ENCODE results near the gene DTNB. TPM values are rescaled to one million over a fixed set of nuclear protein-coding genes. Genes with fewer than 3 reads are reported as not detected.

The DTNB gene
- total RNA-seq, 2 experiments from 2014 or later, result 16.9 to 19.8 TPM

DNA sequence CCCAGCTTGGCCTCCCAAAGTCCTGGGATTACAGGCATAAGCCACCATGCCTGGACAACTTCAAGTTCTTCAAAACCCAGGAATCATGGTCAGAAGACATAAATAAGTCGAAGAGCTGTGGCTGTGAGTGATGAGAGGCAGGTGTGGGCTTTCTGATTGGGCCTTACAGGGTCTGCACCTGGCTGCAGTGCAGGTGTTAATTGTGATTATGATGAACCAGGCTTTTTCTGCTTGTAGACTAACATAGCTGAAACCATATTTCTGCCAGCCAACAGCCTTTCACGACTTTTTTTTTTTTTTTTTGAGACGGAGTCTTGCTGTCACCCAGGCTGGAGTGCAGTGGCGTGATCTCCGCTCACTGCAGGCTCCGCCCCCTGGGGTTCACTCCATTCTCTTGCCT is 14.9 kb upstream of the DTNB start:
- ChIA-PET POLR2A (no interaction called here), CTCF (interaction anchor here (0.7 kb wide), 1 partner anchor 66 kb away, joined by 6 read pairs; no protein-coding TSS in a partner anchor)

DNA sequence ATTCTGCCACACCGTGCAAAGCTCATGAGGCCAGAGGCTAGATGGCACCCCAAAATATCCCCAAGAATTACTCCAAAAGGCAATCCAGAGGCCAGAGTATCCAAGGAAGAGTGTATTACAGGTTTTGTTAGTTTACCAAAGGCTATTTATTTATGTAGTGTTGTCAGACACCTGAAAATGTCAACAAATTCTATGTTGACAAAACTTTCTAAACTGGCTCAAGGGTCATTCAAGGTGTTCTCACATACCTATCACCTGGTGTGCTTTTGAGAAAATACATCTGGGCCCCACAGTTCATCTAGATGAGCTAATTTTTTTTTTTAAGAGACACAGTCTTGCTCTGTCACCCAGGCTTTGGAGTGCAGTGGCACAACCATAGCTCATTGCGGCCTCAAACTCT is 12.4 kb upstream of the DTNB start:
- POLR2A ChIA-PET, result no interaction called here
- CTCF ChIA-PET, result no interaction called here

DNA sequence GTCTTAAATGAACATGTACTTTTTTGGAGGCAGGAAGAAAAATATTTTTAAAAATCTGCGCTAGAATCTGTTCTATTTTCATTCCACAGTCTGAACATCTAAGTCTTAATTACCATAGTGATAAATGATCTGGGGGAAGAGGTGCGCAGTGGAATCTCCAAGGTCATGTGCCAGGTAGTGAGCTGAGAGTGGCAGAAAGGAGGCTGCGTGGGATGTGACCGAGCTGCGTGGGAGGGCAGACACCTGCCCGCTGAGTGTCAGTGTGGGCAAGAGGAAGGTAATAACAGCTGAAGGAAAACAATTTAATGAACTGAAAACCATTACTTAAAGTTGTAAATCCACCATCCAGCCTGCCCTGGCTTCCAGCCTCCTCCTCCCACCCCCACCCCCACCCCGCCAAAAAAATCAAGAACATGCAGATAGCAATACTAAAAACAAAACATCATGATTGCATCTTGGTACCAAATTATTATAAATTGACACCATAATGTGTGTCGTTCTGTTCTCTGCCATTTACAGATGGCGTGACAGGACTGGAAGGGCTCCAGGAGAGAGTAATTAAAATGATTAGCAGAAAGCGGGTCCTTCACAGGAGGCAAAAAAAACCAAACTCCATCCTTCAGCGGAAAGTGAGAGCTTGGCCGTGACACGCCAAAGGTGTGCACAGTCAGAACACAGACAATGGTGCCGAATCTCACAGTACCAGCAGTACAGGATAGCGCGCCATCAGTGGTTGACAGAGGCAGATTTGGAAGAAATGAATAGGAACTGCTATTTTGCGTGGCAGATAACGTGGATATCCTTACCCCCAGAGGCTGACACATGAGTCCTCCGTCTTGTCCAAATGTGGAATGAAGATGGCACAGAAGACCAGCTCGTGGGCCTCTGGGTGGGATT is 11.4 kb upstream of the DTNB start:
- ChIA-PET POLR2A (no interaction called here), CTCF (no interaction called here)

DNA sequence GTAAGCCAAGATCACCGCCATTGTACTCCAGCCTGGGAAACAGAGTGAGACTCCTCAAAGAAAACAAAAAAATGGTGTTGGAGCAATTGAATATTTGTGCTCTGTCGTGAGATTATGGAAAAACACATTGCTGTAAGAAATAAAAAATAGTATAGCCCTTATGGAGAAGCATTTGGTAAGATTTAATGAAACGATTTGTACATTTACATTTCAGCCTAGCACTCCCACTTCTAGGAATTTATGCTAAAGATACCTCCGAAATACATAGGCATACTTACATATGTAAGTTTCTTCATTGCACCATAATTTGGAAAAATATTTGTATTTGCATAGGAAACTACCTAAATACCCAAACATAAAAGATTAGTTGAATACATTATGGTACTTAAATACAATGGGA is 8.7 kb upstream of the DTNB start:
- POLR2A ChIA-PET, result no interaction called here

DNA sequence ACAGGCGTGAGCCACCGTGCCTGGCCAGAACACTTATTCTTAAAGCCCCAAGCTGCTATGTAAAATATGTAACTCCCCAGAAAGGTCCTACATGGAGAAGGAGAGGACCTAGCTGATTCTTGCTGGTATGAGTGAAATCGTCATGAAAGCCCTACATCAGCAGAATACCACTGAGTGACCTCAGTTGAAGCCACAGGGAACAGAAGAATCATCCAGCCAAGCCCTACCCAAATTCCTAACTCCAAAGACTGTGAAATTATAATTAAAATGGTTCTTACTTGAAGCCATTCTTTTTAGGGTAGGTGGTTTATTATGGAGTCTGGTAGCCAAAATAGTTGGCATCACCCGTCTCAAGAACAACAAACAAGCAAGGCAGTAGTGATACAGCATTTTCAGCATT is 4.5 kb upstream of the DTNB start:
- POLR2A ChIA-PET, result no interaction called here

More for the DNA sequence above, 8.7 kb upstream of the DTNB start:
- CTCF ChIA-PET, result no interaction called here

DNA sequence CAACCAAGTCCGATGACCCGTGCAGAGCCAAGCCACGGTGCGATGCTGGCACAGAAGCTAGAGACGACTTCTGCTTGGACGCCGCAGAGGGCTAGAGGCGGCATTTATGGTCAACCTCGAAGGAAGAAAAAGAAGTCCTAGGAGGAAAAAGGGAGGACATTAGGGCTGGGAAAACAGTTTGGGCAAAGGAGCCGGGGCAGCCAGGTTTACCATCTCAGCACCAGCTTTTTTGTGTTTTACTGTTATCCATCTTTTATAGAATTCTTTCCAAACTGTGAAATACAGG is 643 bp upstream of the DTNB start:
- CTCF ChIA-PET, result interaction anchor here (0.6 to 1.0 kb wide), 3 partner anchors 10 to 98 kb away, joined by 3 read pairs; no protein-coding TSS in a partner anchor
- POLR2A ChIA-PET, result no interaction called here

More for the DNA sequence above, 4.5 kb upstream of the DTNB start:
- CTCF ChIA-PET, result interaction anchor here (0.7 kb wide), 1 partner anchor 738 kb away, joined by 3 read pairs; no protein-coding TSS in a partner anchor

DNA sequence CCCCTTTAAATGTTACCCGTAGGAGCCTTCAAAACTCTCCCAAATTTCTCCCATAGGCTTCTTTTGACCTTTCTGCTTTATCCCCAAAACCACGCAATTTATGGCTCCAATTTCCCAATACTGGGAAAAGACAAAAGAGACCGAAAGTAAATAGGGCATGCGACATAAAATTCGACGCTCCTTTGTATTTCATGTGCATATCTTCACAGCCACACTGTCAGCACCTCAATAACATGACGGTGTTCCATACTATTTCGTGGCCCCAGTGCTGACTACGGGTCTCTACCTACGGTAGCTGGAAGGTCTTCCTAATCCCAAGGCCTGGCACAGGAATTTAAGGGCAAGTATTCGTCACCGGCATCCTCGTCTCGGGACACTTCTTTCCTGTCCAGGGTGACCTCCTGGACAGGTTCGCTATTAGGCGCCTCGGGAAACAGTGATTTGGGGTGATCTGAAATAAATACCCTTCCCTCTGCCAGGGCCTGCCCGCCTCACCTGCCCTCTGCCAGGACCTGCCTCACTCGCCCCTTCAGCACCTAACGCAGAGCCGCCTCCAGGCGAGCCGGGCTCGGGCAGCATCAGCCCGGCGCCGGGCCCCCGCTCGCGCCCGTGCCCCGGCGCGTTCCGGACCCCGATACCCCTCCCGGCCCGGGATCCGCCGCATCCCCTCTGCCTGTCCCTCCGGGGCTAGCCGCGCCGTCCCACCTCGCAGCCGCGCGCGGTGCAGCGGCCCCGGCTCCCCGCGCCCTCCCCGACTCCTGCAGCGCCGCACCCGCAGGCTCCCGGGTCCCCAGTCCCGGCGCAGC is 680 bp downstream of the DTNB start:
- ChIA-PET CTCF (interaction anchor here (0.6 kb wide), 1 partner anchor 1624 kb away, joined by 3 read pairs; no protein-coding TSS in a partner anchor), POLR2A (interaction anchor here (0.6 to 0.9 kb wide), 3 partner anchors 115 to 447 kb away, joined by 3 to 5 read pairs (median 3); partner anchors contain the start of gene ASXL2)

DNA sequence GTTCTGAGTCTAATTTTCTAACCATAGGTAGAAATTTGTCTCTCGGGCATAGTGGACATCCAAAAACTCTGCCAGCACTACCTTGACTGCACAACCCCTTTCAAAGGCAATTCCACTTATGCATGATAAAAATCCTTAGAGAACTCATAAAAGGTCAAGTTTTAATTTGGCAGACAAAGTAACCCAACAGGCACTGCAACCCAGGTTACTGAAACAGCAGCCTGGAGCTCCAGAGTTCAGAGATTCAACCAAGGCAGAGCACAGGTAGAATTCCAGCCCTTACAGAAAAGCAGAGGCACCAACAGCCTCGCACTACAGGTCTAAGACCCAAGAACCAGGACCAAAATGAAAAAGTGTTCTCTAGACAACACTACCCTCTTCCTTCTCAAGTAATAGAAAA is 1.8 kb downstream of the DTNB start:
- POLR2A ChIA-PET, result interaction anchor here (0.7 kb wide), 2 partner anchors 63 to 73 kb away, joined by 6 to 11 read pairs; no protein-coding TSS in a partner anchor
- CTCF ChIA-PET, result interaction anchor here (0.6 to 0.7 kb wide), 2 partner anchors 63 to 931 kb away, joined by 4 to 6 read pairs; no protein-coding TSS in a partner anchor

DNA sequence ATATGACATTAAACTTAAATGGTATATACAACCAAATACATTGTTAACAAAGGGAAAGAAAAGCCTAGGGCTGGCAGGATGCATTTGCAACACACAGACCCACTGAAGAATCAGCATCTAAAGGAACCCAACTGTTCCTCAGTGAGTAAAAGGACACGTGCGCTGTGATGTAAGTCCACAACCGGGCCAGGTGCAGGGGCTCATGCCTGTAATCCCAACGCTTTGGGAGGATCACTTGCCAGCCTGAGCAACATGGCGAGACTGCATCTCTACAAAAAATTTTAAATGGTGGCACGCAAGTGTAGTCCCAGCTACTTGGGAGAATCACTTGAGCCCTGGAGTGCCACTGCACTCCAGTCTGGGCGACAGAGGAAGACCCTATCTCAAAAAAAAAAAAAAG is 3.9 kb downstream of the DTNB start:
- CTCF ChIA-PET, result no interaction called here
- POLR2A ChIA-PET, result no interaction called here

DNA sequence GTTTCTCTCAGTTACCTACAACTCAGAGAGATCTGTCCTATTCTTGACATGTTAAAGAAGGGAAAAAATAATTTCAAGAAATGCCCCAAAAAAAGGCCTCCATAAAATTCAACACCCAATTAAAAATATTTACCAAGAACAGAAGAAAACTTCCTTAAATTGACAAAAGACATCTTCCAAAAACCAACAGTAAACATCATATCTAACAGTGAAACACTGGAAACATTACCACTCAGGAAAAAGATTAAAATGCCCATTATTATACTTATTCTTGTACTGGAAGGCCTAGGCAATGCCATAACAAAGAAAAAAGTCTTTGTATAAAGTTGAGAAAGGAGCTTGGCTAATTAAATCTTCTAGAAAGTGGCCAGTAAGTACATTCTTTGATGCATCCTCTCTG is 7.2 kb downstream of the DTNB start:
- ChIA-PET CTCF (interaction anchor here (0.6 kb wide), 1 partner anchor 134 kb away, joined by 3 read pairs; no protein-coding TSS in a partner anchor), POLR2A (no interaction called here)

DNA sequence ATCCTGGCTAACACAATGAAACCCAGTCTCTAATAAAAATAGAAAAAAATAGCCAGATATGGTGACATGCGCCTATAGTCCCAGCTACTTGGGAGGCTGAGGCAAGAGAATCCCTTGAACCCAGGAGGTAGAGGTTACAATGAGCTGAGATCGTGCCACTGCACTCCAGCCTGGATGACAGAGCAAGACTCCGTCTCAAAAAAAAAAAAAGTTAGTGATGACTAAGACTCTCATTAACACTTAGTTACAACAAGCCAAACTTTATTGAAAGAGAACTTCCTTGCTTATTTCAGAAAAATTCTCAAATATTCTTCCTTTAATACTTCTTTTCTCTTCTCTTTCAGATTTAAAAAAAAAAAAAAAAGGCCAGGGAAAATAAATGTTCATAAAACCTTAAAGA is 7.9 kb downstream of the DTNB start:
- ChIA-PET POLR2A (interaction anchor here (0.6 kb wide), 1 partner anchor 161 kb away, joined by 7 read pairs; no protein-coding TSS in a partner anchor), CTCF (interaction anchor here (1.5 kb wide), 1 partner anchor 58 kb away, joined by 9 read pairs; no protein-coding TSS in a partner anchor)

DNA sequence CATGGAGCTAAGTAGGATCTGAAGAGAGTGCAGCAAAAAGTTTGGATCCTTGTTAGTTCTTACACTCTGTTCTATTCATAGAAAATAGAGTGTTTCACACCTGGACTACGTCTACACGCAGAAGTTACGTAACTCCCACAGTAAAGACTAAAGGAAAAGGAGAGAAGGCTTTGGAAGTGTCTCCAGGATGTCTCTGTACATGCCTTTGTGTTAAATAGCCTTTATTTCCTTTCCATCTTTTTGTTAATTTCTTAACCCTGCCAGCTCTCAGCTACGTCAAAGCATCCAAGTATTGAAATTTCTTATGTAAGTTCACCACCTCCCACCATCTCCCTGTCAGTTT is 8.4 kb downstream of the DTNB start:
- CTCF ChIA-PET, result interaction anchor here (1.5 kb wide), 1 partner anchor 57 kb away, joined by 9 read pairs; no protein-coding TSS in a partner anchor

DNA sequence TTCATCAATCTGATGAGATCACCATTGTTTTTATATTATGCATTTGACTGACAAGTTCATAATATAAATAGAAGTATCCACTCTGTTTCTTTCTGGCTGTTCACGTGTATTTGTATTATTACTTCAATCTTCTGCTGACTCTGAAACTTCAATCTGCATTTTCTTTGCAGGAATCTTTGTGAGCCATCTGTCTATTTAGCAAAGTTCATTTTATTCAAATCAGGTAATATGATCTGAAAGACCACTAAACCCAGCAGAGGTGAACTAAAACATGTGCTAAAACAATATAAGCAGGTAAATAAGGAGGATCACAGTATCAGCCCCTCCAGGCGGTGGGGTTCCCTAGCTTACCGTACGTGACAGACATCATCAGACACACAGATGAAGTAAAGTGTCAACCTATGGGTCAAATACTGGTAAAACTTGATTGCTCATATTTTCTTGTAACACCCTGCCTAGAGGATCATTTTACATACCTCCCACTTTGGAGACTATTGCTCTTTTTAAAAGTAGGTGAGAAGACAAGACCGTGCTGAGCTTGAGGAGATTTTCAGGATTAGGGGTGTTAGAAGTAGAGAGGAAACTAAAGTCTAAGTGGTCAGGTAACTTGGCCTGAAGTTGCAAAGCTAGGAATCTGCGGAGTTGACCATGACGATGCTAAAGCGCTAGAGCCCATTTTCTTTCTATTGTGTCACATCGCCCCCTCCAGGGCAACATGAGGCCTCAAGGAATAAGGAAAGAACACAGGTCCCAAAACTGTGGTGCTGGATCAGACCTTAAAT is 9.0 kb downstream of the DTNB start:
- ChIA-PET CTCF (interaction anchor here (0.9 to 1.5 kb wide), 2 partner anchors 10 to 57 kb away, joined by 3 to 9 read pairs; no protein-coding TSS in a partner anchor), POLR2A (interaction anchor here (0.6 kb wide), 2 partner anchors 37 to 162 kb away, joined by 5 to 7 read pairs; no protein-coding TSS in a partner anchor)

More for the DNA sequence above, 8.4 kb downstream of the DTNB start:
- POLR2A ChIA-PET, result interaction anchor here (0.6 kb wide), 1 partner anchor 161 kb away, joined by 7 read pairs; no protein-coding TSS in a partner anchor

DNA sequence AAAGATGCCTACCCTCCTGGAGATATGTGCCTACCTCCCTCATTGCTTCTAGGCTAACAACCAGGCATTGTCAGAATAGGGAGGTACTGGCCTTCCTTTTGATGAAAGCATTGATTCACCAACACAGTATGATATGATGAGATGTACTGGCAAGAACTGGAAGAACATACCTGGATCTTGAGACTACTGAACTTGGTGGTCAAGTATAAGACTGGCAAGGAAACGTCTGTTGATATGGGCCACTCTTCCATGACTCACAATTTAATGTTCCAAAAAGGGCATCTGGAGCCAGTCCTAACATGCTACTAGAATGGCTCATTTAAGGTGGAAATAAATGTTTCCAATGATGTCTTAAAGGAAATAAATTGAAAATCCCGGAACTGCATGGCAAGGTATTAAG is 18.1 kb downstream of the DTNB start:
- ChIA-PET CTCF (no interaction called here), POLR2A (no interaction called here)

DNA sequence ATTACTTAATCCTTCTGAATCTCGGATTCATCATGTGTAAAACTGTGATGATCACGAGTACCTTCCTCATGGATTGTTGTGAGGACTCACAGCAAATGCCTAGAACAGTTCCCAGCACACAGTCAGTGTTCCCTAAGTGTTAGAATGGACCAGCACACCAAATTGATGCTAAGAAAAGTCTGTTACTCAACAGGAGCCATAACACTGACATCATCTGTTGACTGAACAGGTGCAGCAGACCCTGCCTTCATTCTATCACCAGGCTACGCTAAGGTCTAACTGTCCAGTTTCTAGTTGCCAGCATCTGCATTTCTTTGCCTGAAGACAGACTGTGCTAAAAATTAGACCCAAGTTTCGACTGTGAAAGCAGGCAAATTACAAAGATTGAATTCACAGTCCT is 18.6 kb downstream of the DTNB start:
- CTCF ChIA-PET, result no interaction called here
- POLR2A ChIA-PET, result no interaction called here

DNA sequence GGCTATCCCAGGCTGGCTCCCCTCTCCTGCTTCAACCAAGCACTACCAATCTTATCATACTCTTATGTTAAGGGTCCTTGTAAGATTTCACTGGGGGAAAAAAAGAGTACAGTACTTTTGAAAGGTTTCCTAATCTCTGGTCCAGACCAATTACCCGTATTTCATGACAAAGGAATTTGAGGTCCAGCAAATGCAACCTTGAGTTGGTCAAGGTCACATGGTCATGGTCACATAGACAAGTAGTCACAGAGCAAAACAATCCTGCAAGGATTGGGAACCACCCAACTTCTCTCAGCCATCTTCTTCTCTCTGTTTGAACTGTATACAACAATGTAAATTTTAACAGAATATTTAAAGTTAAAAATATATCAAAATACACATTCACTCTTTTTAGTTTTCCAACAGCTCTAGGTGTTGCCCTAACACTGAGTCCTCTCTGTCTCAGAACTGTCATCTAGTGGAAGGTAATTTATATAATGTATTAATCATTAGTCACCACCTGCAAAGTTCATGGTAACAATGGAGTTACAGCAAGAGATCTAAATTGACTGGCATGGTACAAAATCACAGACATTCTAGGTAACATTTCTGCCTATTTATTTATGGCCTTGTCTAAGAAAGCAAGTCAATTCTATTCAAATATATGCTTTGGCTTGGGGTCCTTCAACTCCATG is 21.5 kb downstream of the DTNB start:
- POLR2A ChIA-PET, result no interaction called here
- CTCF ChIA-PET, result no interaction called here

DNA sequence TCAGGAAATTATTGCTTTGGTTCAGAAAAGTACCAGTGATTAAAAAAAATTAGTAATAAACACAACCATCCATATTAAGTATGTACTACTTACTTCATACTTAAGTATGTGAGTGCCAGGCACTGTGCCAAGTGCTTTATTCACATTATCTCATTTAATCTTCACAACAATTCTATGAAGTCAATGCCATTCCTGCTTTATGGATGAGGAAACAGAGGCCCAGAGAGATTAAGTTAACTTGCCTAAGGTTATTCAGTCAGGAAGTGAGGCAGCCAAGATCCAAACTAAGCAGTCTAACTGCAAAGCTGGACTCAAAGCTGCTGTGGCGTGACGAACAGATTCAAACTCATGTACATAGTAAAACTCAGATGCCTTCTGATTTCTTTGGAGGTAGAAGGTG is 22.3 kb downstream of the DTNB start:
- ChIA-PET POLR2A (no interaction called here), CTCF (no interaction called here)

DNA sequence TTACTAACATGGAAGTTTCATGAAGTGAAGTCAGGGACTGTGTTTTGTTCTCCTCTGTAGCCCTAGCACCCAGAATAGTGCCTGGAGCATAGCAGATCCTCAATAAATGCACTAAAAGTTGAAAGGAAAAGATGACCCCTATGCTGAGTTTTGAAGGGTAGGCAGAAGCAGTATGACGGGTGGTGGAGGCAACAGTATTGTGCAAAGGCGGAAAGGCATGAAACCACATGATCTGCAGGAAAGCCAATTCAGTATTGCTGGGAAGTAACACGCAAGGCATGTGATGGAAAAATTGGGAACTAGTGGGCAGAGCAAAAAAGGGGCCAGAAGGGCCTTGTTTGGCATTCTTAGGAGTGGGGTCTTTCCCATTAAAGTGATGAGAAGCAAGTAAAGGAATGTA is 23.1 kb downstream of the DTNB start:
- POLR2A ChIA-PET, result no interaction called here
- CTCF ChIA-PET, result no interaction called here

DNA sequence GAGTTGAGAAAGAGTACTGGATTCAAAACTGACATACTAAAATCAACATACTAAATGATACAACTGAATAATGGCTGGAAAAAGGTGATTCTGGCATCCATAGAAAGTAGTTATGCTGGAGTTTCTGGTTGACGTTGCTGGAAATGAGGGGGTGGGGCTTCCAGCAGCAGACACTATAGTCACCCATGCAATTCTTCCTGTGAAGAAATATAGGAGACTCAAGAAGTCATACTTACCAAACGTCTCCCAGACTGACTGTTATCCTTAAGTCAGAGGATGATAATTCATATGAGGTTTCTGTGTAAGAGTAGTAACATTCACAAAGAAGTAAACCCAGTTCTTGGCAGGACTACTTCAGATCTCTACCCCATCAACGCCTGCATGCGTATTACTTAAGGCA is 23.6 kb downstream of the DTNB start:
- ChIA-PET CTCF (no interaction called here), POLR2A (no interaction called here)
